SU-DHL-6 (cell line): ENCODE measurements around the gene ELMO2.
A peak's percentile ranks its signal among the peaks of the same experiment; 100 is the strongest.

Experiments used
- H2AFZ ChIP-seq: fragments of 200-600 bp; sonication (generic); 2 replicates; pipeline ENCODE4 v1.6.1; 2014; ENCODE audit warnings: low read depth, mild to moderate bottlenecking, moderate library complexity, mixed read lengths, antibody characterized with exemption, low read length; ENCODE audit not compliant: severe bottlenecking
- H3F3A ChIP-seq: fragments of 200-600 bp; shearing (Covaris generic); 2 replicates; pipeline ENCODE4 v1.6.0; 2016; ENCODE audit warnings: antibody characterized with exemption, mild to moderate bottlenecking; ENCODE audit not compliant: insufficient read depth
- H3K27ac ChIP-seq: fragments of 200-600 bp; sonication (generic); 2 replicates; pipeline ENCODE4 v1.5.1; 2016; ENCODE audit warnings: low read depth, mild to moderate bottlenecking, low read length, moderate library complexity, mixed read lengths
- H3K27me3 ChIP-seq: fragments of 200-600 bp; sonication (generic), shearing (Covaris generic); 2 replicates; pipeline ENCODE4 v1.6.0; 2014; ENCODE audit warnings: mild to moderate bottlenecking, low read length
- H3K36me3 ChIP-seq: fragments of 200-600 bp; sonication (generic); 2 replicates; pipeline ENCODE4 v1.6.1; 2014; ENCODE audit warnings: mild to moderate bottlenecking, low read length, mixed read lengths
- H3K4me2 ChIP-seq: fragments of 300-600, 200-600 bp; shearing (Covaris generic), sonication (generic); 2 replicates; pipeline ENCODE4 v1.6.0; 2014; ENCODE audit warnings: low read length, low read depth, mild to moderate bottlenecking; ENCODE audit not compliant: poor library complexity, severe bottlenecking
- H3K4me3 ChIP-seq: fragments of 200-600 bp; sonication (generic); 2 replicates; pipeline ENCODE4 v1.5.1; 2014; ENCODE audit warnings: antibody characterized with exemption, low read length, mild to moderate bottlenecking, mixed read lengths; ENCODE audit not compliant: insufficient read depth, poor library complexity, severe bottlenecking
- H3K79me2 ChIP-seq: fragments of 200-600 bp; sonication (generic); 2 replicates; pipeline ENCODE4 v1.6.1; 2014; ENCODE audit warnings: mild to moderate bottlenecking, low read length, moderate library complexity; ENCODE audit not compliant: insufficient read depth
- H3K9ac ChIP-seq: fragments of 200-600 bp; sonication (generic); 2 replicates; pipeline ENCODE4 v1.7.0; 2014; ENCODE audit warnings: mild to moderate bottlenecking, low read length
- H3K9me2 ChIP-seq: fragments of 200-600 bp; sonication (generic); replicated peaks from 2 replicates; pipeline ENCODE4 v1.6.1; 2014; ENCODE audit warnings: low read length; ENCODE audit not compliant: insufficient read depth
- H3K9me3 ChIP-seq: fragments of 200-600 bp; sonication (generic); 2 replicates; pipeline ENCODE4 v1.6.1; 2014; ENCODE audit warnings: low read length, mixed read lengths; ENCODE audit not compliant: insufficient read depth
- H4K20me1 ChIP-seq: fragments of 200-600 bp; sonication (generic); 2 replicates; pipeline ENCODE4 v1.6.1; 2014; ENCODE audit warnings: low read depth, mild to moderate bottlenecking, antibody characterized with exemption, low read length, moderate library complexity, mixed read lengths
- EZH2phosphoT487 ChIP-seq: fragments of 200-600 bp; sonication (generic), shearing (Covaris generic); conservative IDR thresholded peaks from 2 replicates; pipeline ENCODE4 v1.6.1; 2018; ENCODE audit warnings: mild to moderate bottlenecking, antibody characterized with exemption, low read length, moderate library complexity, mixed read lengths
- TF ChIP-seq, protein P1 (sequence below): fragments of 200-600 bp; sonication (generic); IDR thresholded peaks from one replicate; pipeline ENCODE4 v1.5.1; 2017; ENCODE audit warnings: antibody characterized with exemption, mild to moderate bottlenecking, low read length, moderate library complexity; ENCODE audit not compliant: insufficient read depth, poor library complexity, severe bottlenecking

The ELMO2 gene

DNA sequence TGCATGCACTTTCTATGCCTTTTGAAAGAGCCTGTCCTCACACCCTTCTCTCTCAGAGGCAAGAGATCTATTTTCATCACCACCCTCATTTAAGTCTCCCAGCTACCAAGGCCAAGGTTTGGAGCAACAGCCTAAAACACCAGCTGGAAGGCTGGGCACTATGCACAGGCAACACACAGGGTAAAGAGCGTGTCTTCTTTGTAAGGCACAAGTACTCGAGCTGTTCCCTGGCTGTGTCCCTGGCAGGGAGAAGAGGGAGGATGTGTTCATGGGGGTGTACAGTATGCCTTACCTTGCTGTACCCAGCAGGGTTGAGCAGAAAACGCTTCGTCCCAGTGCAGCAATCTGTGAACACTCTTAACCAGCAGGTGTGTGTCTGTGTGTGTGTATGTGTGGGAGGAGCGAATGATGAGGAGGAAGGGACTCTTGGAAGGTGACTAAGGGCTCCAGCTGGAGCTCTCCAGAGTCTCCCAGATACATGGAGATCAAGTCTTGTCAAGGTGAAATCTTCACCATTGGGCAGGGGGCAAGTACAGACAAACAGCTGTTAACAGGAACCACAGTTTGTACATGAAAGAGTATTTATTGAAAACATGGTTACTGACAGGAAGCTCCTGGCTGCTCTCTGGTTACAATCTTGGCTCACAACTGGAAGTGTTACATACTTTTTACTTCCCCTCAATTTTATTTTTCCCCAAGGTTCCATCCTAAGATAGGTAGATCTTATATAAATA is 40.8 kb downstream of the ELMO2 start:
- no peaks in the 10 kb centered on the region; the same call in 1 of the 2 replicates for H4K20me1 ChIP-seq
- H3K9ac ChIP-seq = no peak overlapping the region
- H3K9me3 ChIP-seq = no peaks in the 10 kb centered on the region
- H3K79me2 ChIP-seq = peaks cover 17% of the 10 kb centered on the region
- no peak overlapping the region for H3K4me2 ChIP-seq
- no peaks in the 10 kb centered on the region for H3K9me2 ChIP-seq
- no peaks in the 10 kb centered on the region for H3K27me3 ChIP-seq
- no peak overlapping the region for H3K4me3 ChIP-seq
- TF ChIP-seq EZH2phosphoT487 = no peak
- TF ChIP-seq, protein P1, sequence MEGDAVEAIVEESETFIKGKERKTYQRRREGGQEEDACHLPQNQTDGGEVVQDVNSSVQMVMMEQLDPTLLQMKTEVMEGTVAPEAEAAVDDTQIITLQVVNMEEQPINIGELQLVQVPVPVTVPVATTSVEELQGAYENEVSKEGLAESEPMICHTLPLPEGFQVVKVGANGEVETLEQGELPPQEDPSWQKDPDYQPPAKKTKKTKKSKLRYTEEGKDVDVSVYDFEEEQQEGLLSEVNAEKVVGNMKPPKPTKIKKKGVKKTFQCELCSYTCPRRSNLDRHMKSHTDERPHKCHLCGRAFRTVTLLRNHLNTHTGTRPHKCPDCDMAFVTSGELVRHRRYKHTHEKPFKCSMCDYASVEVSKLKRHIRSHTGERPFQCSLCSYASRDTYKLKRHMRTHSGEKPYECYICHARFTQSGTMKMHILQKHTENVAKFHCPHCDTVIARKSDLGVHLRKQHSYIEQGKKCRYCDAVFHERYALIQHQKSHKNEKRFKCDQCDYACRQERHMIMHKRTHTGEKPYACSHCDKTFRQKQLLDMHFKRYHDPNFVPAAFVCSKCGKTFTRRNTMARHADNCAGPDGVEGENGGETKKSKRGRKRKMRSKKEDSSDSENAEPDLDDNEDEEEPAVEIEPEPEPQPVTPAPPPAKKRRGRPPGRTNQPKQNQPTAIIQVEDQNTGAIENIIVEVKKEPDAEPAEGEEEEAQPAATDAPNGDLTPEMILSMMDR = no peak
- no peak overlapping the region for H3K27ac ChIP-seq
- no peak overlapping the region for H2AFZ ChIP-seq
- no peaks in the 10 kb centered on the region for H3K36me3 ChIP-seq
- H3F3A ChIP-seq = no peaks in the 10 kb centered on the region

- no peak overlapping the region for H3K27ac ChIP-seq
- H3K36me3 ChIP-seq = no peaks in the 10 kb centered on the region
- H4K20me1 ChIP-seq = no peaks in the 10 kb centered on the region; the same call in 1 of the 2 replicates
- H3K4me3 ChIP-seq = peak overlapping the region; percentile 79
- H3K27me3 ChIP-seq = no peaks in the 10 kb centered on the region
- H3K4me2 ChIP-seq = peak overlapping the region; percentile 89
- H2AFZ ChIP-seq = peak overlapping the region; percentile 63
- no peaks in the 10 kb centered on the region for H3K9me2 ChIP-seq
- peaks cover 17% of the 10 kb centered on the region for H3K79me2 ChIP-seq
- H3K9me3 ChIP-seq = no peaks in the 10 kb centered on the region
- H3F3A ChIP-seq = no peaks in the 10 kb centered on the region
- TF ChIP-seq EZH2phosphoT487 = no peak
- TF ChIP-seq, protein P1 = no peak
- H3K9ac ChIP-seq = peak overlapping the region; percentile 86
Measured at GRCh38 chr20:46364670-46365486, 41.5 kb downstream of the ELMO2 start.

DNA sequence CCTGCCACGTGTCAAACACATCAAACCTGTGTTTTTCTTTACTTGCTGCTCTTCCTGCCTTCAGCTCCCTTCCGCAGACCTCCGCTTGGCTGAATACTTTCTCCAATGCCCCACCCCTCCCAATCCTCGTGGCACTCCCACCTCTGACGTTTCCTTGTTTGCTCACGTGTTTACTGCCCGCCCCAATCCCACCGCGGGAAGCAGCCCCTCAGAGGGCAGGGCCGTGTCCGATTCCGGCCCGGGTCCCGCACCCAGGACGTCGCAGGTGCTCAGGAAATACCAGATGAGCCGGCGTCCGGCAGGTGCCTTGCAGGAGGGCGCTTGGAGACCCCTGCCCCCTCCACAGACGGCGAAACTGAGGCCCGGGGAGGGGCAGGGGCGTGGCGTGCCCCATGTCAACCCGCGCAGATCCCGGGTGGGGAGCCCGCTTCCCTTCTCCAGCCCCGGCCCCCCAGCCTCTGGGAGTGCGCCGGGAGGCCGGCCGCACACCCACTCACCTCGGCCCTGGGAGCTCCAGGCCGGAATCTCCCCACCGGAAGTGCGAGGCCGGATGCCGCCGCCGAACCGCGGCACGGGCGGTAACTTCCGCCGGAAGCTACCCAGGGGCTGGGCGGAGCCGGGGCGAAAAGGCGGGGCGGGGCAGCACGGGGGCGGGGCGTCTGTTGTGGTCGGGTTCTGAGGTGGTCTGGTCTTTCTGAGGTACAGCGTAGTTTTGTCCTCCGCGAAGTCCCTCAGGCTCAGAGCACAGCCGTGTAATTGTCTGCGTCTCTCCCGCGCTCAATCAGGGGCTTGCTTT is 42.3 kb downstream of the ELMO2 start:
- no peaks in the 10 kb centered on the region for H3K27me3 ChIP-seq
- H2AFZ ChIP-seq = peak overlapping the region; percentile 72
- peak overlapping the region; percentile 79 for H3K4me3 ChIP-seq
- H3K9ac ChIP-seq = peak overlapping the region; percentile 86
- no peaks in the 10 kb centered on the region for H3F3A ChIP-seq
- H3K9me3 ChIP-seq = no peaks in the 10 kb centered on the region
- no peaks in the 10 kb centered on the region for H3K9me2 ChIP-seq
- peaks cover 17% of the 10 kb centered on the region for H3K79me2 ChIP-seq
- no peaks in the 10 kb centered on the region; the same call in 1 of the 2 replicates for H4K20me1 ChIP-seq
- TF ChIP-seq EZH2phosphoT487 = no peak
- TF ChIP-seq, protein P1 = no peak
- H3K4me2 ChIP-seq = peak overlapping the region; percentile 89
- peak overlapping the region; percentile 67 for H3K27ac ChIP-seq
- H3K36me3 ChIP-seq = no peaks in the 10 kb centered on the region
